ENCODE data around the gene ENTR1.

ENTR1 gene

DNA sequence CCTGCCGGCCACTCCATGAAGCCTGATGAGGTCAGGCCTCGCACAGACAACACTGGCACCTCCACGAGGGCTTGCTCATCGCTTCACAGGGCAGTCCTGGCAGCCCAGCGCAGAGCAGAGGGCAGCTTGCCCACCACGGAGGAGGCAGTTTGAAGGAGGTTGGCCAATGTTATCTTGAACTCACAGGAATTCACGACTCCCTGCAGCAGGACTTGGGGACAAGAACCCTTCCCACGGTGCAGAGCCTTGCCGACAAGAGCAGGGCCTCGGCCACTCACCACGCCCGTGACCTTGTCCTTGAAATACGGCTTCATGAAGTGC lies 15.4 kb downstream of the ENTR1 start:
- no peak for TF ChIP-seq CTCF (IDR thresholded peaks at IDR 0.05; ENCODE audit: low read length, missing control alignments)
- DNase-seq (ENCODE audit: low read depth): no peak
- no peak overlapping the region for H3K4me3 ChIP-seq (replicated peaks; ENCODE audit: low read depth, low read length)

DNA sequence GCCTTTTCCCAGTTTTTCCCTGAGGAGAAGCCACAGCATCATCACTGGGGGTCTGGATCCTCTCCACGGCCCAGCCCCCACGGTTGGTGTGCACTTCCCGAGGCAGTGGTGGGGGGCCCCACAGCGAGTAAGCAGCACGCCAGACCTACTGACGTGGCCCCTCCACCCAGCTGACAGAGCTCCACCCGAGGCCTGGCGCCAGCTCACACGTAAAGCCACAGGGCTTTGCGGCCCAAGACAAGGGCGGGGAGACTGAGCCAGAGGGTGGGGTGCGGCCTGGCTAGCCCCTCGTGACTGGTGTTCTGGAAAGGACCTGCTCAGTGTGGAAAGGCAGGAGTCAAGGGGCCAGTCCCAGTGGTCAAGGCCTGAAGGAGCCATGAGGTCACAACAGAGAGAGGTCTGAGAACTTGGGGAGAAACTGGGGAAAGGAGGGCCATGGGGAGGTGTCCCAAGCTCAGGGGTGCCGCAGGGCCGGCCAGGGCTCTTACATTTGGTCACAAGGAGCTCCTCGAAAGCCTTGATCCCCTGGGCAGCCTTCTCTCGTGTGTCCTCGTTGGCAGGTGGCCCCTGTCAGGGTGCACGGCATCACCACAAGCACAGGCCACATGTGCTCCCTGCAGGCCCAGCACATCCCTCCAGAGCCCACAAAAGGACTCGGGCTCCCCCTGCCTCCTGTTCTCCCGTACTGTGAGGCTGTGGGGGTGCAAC lies 15.9 kb downstream of the ENTR1 start:
- DNase-seq (ENCODE audit: low read depth): no peak
- no peak overlapping the region for H3K4me3 ChIP-seq (replicated peaks; ENCODE audit: low read depth, low read length)
- no peak for TF ChIP-seq CTCF (IDR thresholded peaks at IDR 0.05; ENCODE audit: low read length, missing control alignments)

DNA sequence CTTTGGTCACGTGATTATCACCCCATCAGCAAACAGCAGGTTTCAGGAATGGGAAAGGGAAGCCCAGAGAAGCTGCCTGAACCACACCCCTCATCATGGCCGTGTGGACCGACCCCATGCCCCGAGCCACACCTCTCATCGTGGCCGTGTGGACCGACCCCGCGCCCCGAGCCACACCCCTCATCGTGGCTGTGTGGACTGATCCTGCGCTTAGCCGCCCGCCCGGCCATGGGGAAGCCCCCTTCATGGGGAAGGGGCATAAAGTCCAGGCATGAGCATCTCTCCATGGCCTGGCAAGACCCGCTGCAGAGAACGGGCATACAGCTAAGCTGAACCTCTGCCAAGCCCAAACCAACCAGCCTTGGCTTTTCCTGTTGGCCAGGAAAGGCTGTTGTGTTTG lies 16.9 kb downstream of the ENTR1 start:
- DNase-seq (ENCODE audit: low read depth): no peak

GRCh38 chr9:136392538-136393449 lies 17.6 kb downstream of the ENTR1 start:
- H3K4me3 ChIP-seq (replicated peaks; ENCODE audit: low read depth, low read length): no peak overlapping the region

More for the DNA sequence above, 16.9 kb downstream of the ENTR1 start:
- TF ChIP-seq CTCF (IDR thresholded peaks at IDR 0.05; ENCODE audit: low read length, missing control alignments): no peak
- no peak overlapping the region for H3K4me3 ChIP-seq (replicated peaks; ENCODE audit: low read depth, low read length)

DNA sequence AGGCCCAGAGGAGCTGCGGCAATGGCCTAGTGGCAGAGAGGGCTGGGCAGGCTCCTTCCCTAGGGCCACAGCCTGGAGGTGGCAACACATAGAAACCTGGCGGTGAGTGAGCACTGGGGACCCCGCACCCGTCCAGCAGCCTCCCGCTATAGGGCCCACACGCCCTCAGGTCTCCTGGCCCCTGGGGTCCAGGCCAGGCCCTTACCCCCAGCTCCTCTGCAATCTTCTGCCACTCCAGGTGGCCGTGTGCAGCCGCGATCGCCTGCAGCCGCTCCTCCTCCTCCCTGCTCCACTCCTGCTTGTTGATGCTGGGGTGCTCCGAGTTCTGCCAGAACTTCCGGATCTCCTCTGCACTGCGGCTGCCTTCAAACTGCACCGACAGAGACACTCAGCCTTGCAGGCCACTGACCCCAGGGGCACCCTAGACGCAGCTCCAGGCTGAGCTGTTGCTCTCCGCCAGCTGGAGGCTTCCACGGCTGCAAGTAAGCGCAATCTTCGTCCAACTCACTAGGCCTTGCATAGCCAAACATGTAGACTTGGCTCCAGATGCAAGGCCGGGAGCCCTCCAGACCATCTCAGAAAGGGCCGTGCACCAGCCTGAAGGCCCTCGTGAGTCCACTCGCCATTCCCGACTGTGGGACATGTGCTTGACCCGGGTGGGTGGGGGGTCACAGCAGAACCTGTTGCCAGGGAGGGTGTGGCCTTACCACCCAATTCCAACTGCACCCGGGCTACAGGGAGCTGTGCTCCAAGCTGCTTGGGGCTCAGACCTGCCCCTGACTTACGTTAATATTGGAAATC lies 18.5 kb downstream of the ENTR1 start:
- no peak for TF ChIP-seq CTCF (IDR thresholded peaks at IDR 0.05; ENCODE audit: low read length, missing control alignments)
- H3K4me3 ChIP-seq (replicated peaks; ENCODE audit: low read depth, low read length): no peak overlapping the region
- no peak for DNase-seq (ENCODE audit: low read depth)

More at GRCh38 chr9:136392538-136393449, 17.6 kb downstream of the ENTR1 start:
- no peak for DNase-seq (ENCODE audit: low read depth)
- no peak for TF ChIP-seq CTCF (IDR thresholded peaks at IDR 0.05; ENCODE audit: low read length, missing control alignments)

GRCh38 chr9:136389396-136389795 lies 21.0 kb downstream of the ENTR1 start:
- DNase-seq (ENCODE audit: low read depth): no peak
- no peak for TF ChIP-seq CTCF (IDR thresholded peaks at IDR 0.05; ENCODE audit: low read length, missing control alignments)
- H3K4me3 ChIP-seq (replicated peaks; ENCODE audit: low read depth, low read length): no peak overlapping the region

Measured in fibroblast of pulmonary artery (primary cell).